Measurements from ENCODE around the gene GRB10. TPM values are rescaled to one million over a fixed set of nuclear protein-coding genes. Genes with fewer than 3 reads are reported as not detected.

The GRB10 gene
- total RNA-seq, 4 donors from 2014 or later: 33.9 to 72.6 (median 41.8) TPM

DNA sequence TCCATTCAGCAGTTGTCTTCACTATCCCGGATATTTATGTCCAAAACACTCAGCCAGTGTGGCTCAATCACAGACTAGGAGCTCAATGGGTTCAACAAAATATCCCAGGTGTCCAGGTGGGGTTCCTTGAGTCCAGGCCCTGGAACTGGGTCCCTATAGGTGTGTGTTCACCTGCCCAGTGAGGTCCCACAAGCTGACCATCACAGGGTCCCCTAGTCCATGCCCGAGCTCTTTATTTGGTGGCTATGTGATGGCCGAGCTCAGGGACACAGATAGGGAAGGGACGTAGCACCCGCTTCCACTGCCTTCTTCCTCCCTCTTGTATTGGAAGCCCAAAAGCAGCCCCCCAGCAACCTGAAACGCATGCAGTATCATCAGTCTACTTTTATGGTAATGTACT lies 138.6 kb downstream of the GRB10 start:
- Histone ChIP-seq H3K4me3 (no peak overlapping the region), H3K4me1 (no peaks in the 10 kb centered on the region), H3K27me3 (no peaks in the 10 kb centered on the region), H3K36me3 (no peaks in the 10 kb centered on the region), H3K9me3 (no peaks in the 10 kb centered on the region), H3K27ac (no peak overlapping the region)
- intact Hi-C loops (cut with DNase I; ENCODE audit: low total_unique reads): no loop called here
- DNase-seq: no peak
- TF ChIP-seq POLR2A (IDR thresholded peaks at IDR 0.05): no peak
- TF ChIP-seq, protein P1, sequence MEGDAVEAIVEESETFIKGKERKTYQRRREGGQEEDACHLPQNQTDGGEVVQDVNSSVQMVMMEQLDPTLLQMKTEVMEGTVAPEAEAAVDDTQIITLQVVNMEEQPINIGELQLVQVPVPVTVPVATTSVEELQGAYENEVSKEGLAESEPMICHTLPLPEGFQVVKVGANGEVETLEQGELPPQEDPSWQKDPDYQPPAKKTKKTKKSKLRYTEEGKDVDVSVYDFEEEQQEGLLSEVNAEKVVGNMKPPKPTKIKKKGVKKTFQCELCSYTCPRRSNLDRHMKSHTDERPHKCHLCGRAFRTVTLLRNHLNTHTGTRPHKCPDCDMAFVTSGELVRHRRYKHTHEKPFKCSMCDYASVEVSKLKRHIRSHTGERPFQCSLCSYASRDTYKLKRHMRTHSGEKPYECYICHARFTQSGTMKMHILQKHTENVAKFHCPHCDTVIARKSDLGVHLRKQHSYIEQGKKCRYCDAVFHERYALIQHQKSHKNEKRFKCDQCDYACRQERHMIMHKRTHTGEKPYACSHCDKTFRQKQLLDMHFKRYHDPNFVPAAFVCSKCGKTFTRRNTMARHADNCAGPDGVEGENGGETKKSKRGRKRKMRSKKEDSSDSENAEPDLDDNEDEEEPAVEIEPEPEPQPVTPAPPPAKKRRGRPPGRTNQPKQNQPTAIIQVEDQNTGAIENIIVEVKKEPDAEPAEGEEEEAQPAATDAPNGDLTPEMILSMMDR (IDR thresholded peaks at IDR 0.05): no peak

DNA sequence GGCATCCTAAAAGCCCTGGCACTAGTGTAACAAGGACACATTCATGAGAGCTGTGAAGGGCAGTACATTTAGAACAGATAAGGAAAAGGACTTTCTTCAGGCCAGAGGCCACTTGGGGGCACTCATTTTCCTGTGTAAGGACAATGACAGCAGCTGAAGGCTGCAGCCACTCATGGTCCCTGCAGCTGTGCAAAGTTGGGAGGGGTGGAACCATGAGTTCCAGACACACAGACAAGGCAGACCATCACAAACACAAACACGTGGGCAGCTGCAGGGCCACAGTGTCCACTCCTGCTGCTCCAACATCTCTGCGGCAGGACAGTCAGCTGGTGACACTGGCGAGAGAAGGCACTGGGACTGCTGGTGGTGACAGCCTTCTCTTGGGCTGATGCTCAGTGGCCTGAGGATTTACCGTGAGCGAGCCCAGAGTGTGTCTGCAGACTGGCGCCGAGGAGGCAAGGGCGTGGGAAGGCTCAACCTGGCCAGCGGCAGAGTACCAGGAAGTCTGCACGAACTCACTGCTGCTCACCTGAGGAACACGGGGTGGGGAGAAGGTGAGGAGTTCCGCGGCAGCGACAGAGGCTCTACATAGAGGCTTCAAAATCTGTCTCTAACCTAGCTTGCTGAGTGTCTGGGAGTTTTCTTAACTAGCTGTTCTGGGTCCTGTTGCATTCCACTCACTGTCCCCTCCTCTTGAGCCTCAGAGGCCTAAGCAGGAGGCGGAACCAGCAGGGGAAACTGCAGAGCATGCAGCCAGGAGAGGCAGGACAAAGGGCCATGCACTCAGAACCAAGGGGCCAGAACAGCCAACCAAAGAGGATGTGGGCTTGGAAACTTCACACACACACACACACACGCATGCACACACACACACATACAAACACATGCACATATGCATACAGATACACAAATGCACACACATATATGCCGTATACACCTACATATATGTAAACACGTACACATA lies 141.0 kb downstream of the GRB10 start:
- Histone ChIP-seq H3K4me3 (no peak overlapping the region), H3K9me3 (no peaks in the 10 kb centered on the region), H3K36me3 (no peaks in the 10 kb centered on the region), H3K4me1 (no peaks in the 10 kb centered on the region), H3K27ac (no peak overlapping the region), H3K27me3 (no peaks in the 10 kb centered on the region)
- no peak for TF ChIP-seq POLR2A (IDR thresholded peaks at IDR 0.05)
- TF ChIP-seq, protein P1 (IDR thresholded peaks at IDR 0.05): no peak
- no peak for DNase-seq
- intact Hi-C loops (cut with DNase I; ENCODE audit: low total_unique reads): no loop called here

DNA sequence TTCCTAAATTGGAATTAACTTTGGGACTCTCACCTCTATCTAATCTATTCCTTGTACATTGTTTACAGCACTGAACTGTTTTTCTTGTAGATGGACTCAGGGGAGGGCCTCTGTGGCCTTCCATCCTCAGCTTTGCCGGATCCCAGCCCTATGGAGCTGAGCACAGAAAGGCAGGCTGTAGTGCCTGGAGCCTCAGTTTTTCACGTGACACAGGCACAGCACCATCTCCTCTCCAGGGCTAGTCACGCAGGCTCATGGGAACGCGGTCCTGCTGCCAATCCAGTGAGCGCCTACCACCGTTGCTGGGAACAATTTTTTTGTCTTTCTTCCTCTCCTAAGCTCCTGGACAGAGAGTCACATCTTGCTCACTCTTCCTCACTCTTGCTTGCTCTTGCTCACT lies 141.9 kb downstream of the GRB10 start:
- Histone ChIP-seq H3K27me3 (no peaks in the 10 kb centered on the region), H3K36me3 (no peaks in the 10 kb centered on the region), H3K4me3 (no peak overlapping the region), H3K27ac (no peak overlapping the region), H3K4me1 (no peaks in the 10 kb centered on the region), H3K9me3 (no peaks in the 10 kb centered on the region)
- intact Hi-C loops (cut with DNase I; ENCODE audit: low total_unique reads): no loop called here
- DNase-seq: no peak
- TF ChIP-seq, protein P1 (IDR thresholded peaks at IDR 0.05): no peak
- no peak for TF ChIP-seq POLR2A (IDR thresholded peaks at IDR 0.05)

DNA sequence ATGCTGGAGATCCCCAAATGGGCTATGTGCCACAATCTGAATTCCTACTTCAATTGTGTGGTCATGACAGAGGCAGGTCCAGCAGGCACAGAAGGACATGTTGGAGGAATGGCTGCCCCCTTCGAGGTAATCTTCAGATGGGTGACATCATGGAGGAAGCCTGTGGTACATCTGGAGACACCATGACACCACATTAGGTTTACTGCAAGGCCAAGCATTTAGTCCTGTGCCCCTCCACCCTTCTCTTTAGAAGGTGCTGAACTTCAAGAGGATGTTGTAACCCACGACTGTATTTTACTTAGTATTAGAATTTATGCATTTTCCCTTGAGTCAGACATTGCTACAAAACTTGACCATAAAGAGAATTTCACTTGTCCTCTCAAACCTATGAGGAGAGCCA lies 142.4 kb downstream of the GRB10 start:
- intact Hi-C loops (cut with DNase I; ENCODE audit: low total_unique reads): no loop called here
- no peak overlapping the region for H3K27ac ChIP-seq
- H3K4me3 ChIP-seq: no peak overlapping the region
- no peaks in the 10 kb centered on the region for H3K27me3 ChIP-seq
- TF ChIP-seq, protein P1 (IDR thresholded peaks at IDR 0.05): no peak
- no peak for TF ChIP-seq POLR2A (IDR thresholded peaks at IDR 0.05)
- H3K9me3 ChIP-seq: no peaks in the 10 kb centered on the region
- no peaks in the 10 kb centered on the region for H3K4me1 ChIP-seq
- DNase-seq: no peak
- H3K36me3 ChIP-seq: no peaks in the 10 kb centered on the region

Data from uterus (tissue), 4 donors.